Spleen (tissue), 11 donors: ENCODE results near the gene PEX14. TPM values are rescaled to one million over a fixed set of nuclear protein-coding genes. Genes with fewer than 3 reads are reported as not detected.

Experiments used
- DNase-seq: peaks from one replicate; pipeline ENCODE4 v3.0.0-alpha.2; 2020
- H3K27ac ChIP-seq, 8 donors: fragments of 200-600 bp; sonication (generic) in 7 of 8; 1 replicate in 4 of 8; 2 replicates in 4 of 8; pipeline versions ENCODE4 v1.5.0 to v1.8.0; 2016 to 2021; ENCODE audit warnings: inconsistent platforms in 4 of 8, mild to moderate bottlenecking in 4 of 8, moderate library complexity in 1 of 8
- H3K27me3 ChIP-seq, 7 donors: fragments of 200-600 bp; sonication (generic) in 6 of 7; replicated peaks in 1 of 7; 1 replicate in 4 of 7; 2 replicates in 3 of 7; pipeline versions ENCODE4 v1.5.0 to v1.8.0; 2016 to 2021; ENCODE audit warnings: inconsistent platforms in 3 of 7, mild to moderate bottlenecking in 1 of 7
- H3K36me3 ChIP-seq, 6 donors: fragments of 200-600 bp; sonication (generic) in 5 of 6; 1 replicate in 4 of 6; 2 replicates in 2 of 6; pipeline versions ENCODE4 v1.5.0 to v1.8.0; 2016 to 2021; ENCODE audit warnings: inconsistent platforms in 2 of 6
- H3K4me1 ChIP-seq, 6 donors: fragments of 200-600 bp; sonication (generic) in 5 of 6; 1 replicate in 3 of 6; 2 replicates in 3 of 6; pipeline versions ENCODE4 v1.5.0 to v1.8.0; 2016 to 2021; ENCODE audit warnings: inconsistent platforms in 3 of 6
- H3K4me3 ChIP-seq, 8 donors: fragments of 200-600 bp; sonication (generic) in 7 of 8; 1 replicate in 4 of 8; 2 replicates in 4 of 8; pipeline versions ENCODE4 v1.5.0 to v1.8.0; 2016 to 2021; ENCODE audit warnings: inconsistent platforms in 4 of 8, mild to moderate bottlenecking in 4 of 8, moderate library complexity in 2 of 8
- H3K9me3 ChIP-seq, 8 donors: fragments of 200-600 bp; sonication (generic) in 7 of 8; 1 replicate in 4 of 8; 2 replicates in 4 of 8; pipeline versions ENCODE4 v1.5.0 to v1.8.0; 2016 to 2021; ENCODE audit warnings: inconsistent platforms in 4 of 8
- CTCF ChIP-seq, 11 experiments: fragments of 200-600 bp in 7 of 11; fragments of 450-650 bp in 4 of 11; sonication (generic) in 4 of 11; IDR thresholded peaks in 8 of 11; conservative IDR thresholded peaks in 3 of 11; 1 replicate in 7 of 11; 2 replicates in 4 of 11; pipeline versions ENCODE4 v1.4.0 to v1.8.0; 2016 to 2021; ENCODE audit warnings: antibody characterized with exemption in 11 of 11, inconsistent platforms in 4 of 11, mild to moderate bottlenecking in 1 of 11
- POLR2A ChIP-seq, 3 donors: fragments of 450-650 bp; IDR thresholded peaks; one replicate each; pipeline ENCODE4 v1.5.1; 2017; ENCODE audit warnings: antibody characterized with exemption in 3 of 3, mild to moderate bottlenecking in 1 of 3
- POLR2AphosphoS5 ChIP-seq, 3 donors: sonication (generic); formaldehyde crosslinking; IDR thresholded peaks; one replicate each; pipeline ENCODE4 v1.5.1; 2017; ENCODE audit warnings: antibody characterized with exemption in 3 of 3
- WGBS, 5 donors: extraction: QIAGEN DNeasy Blood & Tissue Kit in 3 of 5; methylation state at CpG; one replicate each; pipeline versions ENCODE4 v1.1.5 to v1.1.7; 2013 to 2018; 5-methylcytosine and 5-hydroxymethylcytosine counted together
- intact Hi-C: fragments of 100-400 bp; cut with DNase I; formaldehyde crosslinking; loops from one replicate; pipeline ENCODE4 v1.15.0; 2023; ENCODE audit warnings: low total_unique reads
- polyA plus RNA-seq, 3 donors: library from polyadenylated mRNA; stranded (reverse); fragments of 200-250 nt; gene quantifications; one replicate each; pipeline ENCODE4 v1.2.1, GENCODE V29; 2013
- total RNA-seq, 7 donors: library from RNA; depleted of rRNA in 3 of 7; stranded (reverse); fragments of >200 nt in 3 of 7; fragmentation: NEBNext Ultra II Directional in 4 of 7; extraction: Animal tissue kit (Norgen Biotek cat#: 25700) in 4 of 7; gene quantifications; one replicate each; pipeline versions ENCODE4 v1.1.0 to v1.2.1, GENCODE V29; 2016 to 2021
- donor health status: healthy with polysubstance abuse.
- donor health status: DM: no; HTN: no; CAD: no; lungs with moderate emphysema.
- donor health status: DM: no; HTN: no; CAD: no.
- donor health status: Bipolar disorder and iron deficiency.
- donor health status: healthy.
- donor health status: DM: no; HTN: no; CAD: no.
- donor health status: DM: yes; HTN: yes; CAD: no.

Gene PEX14
- total and polyA plus RNA-seq, 10 donors, result 9.3 to 19.7 (median 12.1) TPM

- no peaks in the 10 kb centered on the region for H3K27me3 ChIP-seq
- TF ChIP-seq POLR2A (IDR thresholded peaks at IDR 0.05) (no peak), POLR2AphosphoS5 (IDR thresholded peaks at IDR 0.05) (no peak), CTCF (IDR thresholded peaks at IDR 0.05 in 8 of 11, conservative IDR thresholded peaks at IDR 0.05 in 3 of 11) (no peak)
- no peaks in the 10 kb centered on the region for H3K9me3 ChIP-seq
- H3K4me3 ChIP-seq, result no peak overlapping the region
- intact Hi-C loops, result no loop called here
- no peak overlapping the region for H3K27ac ChIP-seq
- DNase-seq, result no peak
- 82 to 91% (median 86%) methylated on average over 19 to 27 of the region's 27 CpGs for WGBS, 5 donors
- H3K36me3 ChIP-seq, result no peaks in the 10 kb centered on the region
- H3K4me1 ChIP-seq, result peaks cover 0 to 39% (median 8%) of the 10 kb centered on the region in 6 donors
These were observed 203.0 kb downstream of the PEX14 start for GRCh38 chr1:10677491-10678391.

GRCh38 chr1:10678402-10678801 lies 203.7 kb downstream of the PEX14 start:
- intact Hi-C loops, result no loop called here
- no peak for DNase-seq
- Histone ChIP-seq H3K27me3 (no peaks in the 10 kb centered on the region), H3K9me3 (no peaks in the 10 kb centered on the region), H3K27ac (no peak overlapping the region), H3K4me1 (peaks cover 0 to 43% (median 8%) of the 10 kb centered on the region in 6 donors), H3K4me3 (no peak overlapping the region), H3K36me3 (peaks cover 0 to under 1% (median 0%) of the 10 kb centered on the region in 6 donors)
- TF ChIP-seq POLR2A (IDR thresholded peaks at IDR 0.05) (no peak), POLR2AphosphoS5 (IDR thresholded peaks at IDR 0.05) (no peak), CTCF (IDR thresholded peaks at IDR 0.05 in 8 of 11, conservative IDR thresholded peaks at IDR 0.05 in 3 of 11) (no peak)
- 89 to 96% (median 93%) methylated on average over 23 of the region's 23 CpGs for WGBS, 5 donors

- Histone ChIP-seq H3K27me3 (no peaks in the 10 kb centered on the region), H3K4me3 (no peak overlapping the region), H3K9me3 (no peaks in the 10 kb centered on the region), H3K36me3 (peaks cover 0 to 5% (median 0%) of the 10 kb centered on the region in 6 donors), H3K4me1 (peaks cover 0 to 47% (median 10%) of the 10 kb centered on the region in 6 donors), H3K27ac (no peak overlapping the region)
- DNase-seq, result no peak
- WGBS, 5 donors, result 89 to 98% (median 93%) methylated on average over 11 of the region's 11 CpGs
- no peak for TF ChIP-seq POLR2A (IDR thresholded peaks at IDR 0.05)
- no peak for TF ChIP-seq POLR2AphosphoS5 (IDR thresholded peaks at IDR 0.05)
- TF ChIP-seq CTCF (IDR thresholded peaks at IDR 0.05 in 8 of 11, conservative IDR thresholded peaks at IDR 0.05 in 3 of 11), result no peak
- intact Hi-C loops, result no loop called here
These were observed 204.1 kb downstream of the PEX14 start for GRCh38 chr1:10678852-10679251.
